HG03280 (cell line): ENCODE data around the gene HOXA10.

Experiments
- ATAC-seq: cut with Tn5 transposase; IDR thresholded peaks from one replicate; pipeline ENCODE4 v1.9.1; 2021; ENCODE audit warnings: mild to moderate bottlenecking, moderate library complexity; ENCODE audit not compliant: unreplicated experiment

The HOXA10 gene

DNA sequence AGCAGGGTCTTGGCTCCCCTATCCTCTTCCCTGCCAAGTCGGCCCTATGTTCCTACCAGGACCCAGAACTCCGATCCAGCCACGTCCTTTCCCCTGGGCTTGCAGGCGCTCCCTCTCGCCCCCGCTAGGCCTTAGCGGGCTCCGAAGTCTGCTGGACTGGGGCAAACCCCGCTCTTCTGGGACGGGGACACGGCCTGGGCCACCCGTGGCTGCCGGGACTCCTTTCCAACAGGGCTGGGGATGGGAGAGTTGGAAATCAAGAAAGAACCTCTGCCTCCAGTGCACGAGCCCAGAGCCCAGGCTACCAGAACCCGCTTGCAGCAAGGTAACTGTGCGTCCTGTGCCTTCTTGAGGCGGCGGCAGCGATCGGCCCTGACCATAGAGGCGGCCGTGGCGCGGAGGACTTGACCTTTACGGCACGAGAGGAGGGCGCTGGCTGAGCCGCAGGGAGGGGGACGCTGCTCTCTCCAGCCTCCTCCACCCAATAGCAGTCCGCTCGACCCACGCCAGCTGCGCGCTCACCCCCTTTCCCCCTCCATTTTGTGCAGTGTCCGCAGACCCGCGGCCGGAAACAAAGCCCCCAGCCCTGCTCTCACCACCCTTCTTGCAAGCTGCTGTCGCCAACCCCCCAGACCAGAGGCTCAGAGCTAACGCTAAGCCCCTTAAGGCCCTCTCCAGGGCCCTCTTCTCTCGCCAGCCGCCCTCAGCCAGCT lies 17.9 kb upstream of the HOXA10 start:
- no peak for ATAC-seq

- ATAC-seq: no peak
These were observed 17.1 kb upstream of the HOXA10 start for GRCh38 chr7:27191161-27191731.

- no peak for ATAC-seq
These were observed 16.1 kb upstream of the HOXA10 start for GRCh38 chr7:27189997-27190748.

- no peak for ATAC-seq
These were observed 15.3 kb upstream of the HOXA10 start for GRCh38 chr7:27189295-27189996.

GRCh38 chr7:27188386-27189294 lies 14.5 kb upstream of the HOXA10 start:
- ATAC-seq: no peak

GRCh38 chr7:27187475-27188385 lies 13.6 kb upstream of the HOXA10 start:
- no peak for ATAC-seq

DNA sequence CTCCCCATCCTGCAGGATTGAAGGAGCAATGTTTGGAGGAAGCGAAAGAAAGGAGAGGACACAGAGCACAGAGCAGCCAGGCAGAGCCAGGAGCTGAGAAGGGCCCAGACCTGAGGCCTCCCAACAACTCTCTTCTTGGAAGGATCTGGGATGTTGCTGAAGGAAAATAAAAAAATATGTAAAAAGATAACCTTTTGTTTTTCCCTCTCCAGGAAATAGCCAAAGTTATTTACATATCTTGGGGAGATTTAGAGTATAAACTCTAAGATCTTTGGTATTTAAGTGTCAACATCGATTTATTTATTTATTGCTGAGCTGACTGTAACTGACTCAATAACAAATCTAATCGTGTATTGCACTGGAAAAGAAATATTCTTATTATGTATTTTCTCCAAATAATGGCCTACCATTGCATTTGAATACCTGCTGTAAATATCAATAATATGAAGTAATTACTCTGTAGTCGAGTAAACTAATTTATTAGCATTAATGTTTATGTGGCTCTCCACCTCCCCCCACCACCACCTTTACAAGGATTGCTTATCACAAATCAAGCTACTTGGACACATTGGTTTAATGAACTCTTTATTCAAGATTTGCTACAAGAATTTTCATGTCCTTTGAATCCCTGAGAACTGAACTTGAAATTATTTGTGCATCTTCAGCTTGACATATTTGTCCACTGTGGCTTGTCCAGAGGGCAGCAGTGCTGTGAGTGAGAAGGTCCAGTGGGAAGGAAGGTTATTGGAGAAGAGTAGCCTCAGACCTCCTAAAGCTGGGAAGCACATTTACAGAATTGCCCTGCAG lies 12.8 kb upstream of the HOXA10 start:
- no peak for ATAC-seq

GRCh38 chr7:27185854-27186667 lies 11.9 kb upstream of the HOXA10 start:
- ATAC-seq: no peak

DNA sequence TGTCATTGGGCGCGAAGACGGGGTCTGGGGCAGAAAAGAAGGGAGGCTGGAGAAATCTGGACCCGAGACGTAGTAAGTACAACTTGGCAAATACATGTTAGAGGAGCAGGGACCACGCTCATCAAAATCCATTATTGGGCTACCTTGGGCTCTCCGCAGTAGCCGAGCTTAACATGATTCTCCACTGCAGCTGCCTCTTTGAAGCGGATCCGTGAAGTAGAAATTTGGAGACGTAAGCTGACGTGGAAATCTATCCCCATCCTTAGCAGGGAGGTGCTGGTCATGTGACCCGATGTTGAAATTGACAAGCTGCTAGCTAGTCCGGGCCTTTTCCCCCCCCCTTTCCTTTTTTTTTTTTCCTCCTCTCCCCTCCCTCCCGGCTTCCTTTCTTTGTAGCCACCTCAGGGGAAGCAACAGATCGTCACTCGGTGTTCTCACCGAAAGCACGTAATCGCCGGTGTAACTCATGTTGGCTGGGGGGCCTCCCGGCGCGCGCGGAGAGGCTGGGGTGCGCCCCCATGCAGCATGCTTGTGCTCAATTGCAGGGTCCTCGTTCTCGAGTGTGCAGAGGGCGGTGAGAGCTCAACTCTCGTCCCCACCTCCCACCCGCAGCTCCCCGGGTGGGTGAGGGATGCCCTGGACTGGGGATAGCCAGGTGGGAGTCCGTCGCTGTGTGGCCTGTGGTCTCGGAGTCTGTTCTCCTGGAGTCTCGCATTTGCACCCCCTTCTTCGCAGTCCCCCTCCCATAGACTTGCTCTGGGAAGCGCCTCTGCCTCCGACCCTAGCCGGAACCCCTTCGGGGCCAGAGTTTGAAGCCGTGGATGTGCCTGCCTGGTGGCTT lies 11.1 kb upstream of the HOXA10 start, which contains the start of gene HOXA11:
Gene HOXA11 (minus strand): TSS at position 220 of the 841 bp plus-strand sequence. CDS start 88 bp downstream, at position 132.
- ATAC-seq: no peak

DNA sequence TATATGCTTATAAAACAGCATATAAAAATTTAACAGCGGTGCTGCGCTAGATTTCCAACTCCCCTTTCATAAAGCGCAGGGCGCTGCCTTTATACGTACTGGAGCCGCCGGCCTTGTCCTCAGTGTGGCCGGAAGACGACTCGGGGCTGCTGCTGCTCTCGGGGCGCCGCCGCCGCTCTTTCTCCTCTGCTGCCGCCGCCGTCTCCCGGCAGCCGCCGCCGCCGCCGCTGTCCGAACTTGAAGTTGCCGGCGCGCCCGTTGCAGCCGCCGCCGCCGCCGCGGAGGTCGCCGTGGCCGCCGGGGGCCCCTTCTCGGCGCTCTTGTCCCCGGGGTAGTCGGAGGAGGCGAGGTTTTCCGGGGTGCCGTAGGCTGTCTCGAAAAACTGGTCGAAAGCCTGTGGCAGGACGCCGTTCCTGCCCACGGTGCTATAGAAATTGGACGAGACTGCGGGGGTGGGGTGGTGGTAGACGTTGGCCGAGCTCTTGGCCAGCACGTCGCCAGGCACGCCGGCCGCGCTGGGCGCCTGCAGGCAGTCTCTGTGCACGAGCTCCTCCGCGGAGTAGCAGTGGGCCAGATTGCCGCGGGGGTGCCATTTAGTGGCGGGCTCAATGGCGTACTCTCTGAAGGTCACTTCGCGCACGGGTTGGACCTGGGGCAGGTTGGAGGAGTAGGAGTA lies 10.4 kb upstream of the HOXA10 start:
- ATAC-seq: no peak

DNA sequence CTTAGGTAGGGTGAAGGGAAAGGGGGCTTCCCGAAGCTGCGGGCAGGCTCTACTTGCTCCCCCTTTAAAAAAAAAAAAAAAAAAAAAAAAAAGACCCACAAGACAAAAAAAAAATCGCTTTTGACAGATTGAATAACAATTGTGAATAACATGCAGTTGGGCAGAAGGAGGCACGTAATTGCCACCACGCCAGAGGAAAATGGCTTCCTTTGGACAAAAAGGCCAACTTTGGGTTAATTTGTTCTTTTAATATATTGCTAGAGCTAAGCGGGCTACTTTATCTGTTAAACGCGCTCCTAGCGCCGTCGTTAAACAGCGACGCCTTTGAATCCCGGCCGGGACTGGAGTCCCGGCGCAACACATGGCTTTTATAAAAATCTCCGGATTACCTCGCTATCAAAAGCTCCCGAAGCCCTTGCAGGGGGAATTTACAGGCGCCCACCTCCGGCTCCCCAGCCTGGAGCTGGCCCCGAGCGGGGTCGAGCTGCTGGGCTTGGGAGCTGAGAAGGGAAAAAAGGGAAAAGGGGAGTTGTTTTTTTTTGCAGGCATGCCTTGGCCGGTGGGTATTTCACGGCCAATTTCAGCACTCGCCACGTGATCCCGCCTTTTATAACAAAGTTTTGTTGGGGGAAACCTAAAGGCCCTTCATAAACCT lies 9.7 kb upstream of the HOXA10 start:
- no peak for ATAC-seq

DNA sequence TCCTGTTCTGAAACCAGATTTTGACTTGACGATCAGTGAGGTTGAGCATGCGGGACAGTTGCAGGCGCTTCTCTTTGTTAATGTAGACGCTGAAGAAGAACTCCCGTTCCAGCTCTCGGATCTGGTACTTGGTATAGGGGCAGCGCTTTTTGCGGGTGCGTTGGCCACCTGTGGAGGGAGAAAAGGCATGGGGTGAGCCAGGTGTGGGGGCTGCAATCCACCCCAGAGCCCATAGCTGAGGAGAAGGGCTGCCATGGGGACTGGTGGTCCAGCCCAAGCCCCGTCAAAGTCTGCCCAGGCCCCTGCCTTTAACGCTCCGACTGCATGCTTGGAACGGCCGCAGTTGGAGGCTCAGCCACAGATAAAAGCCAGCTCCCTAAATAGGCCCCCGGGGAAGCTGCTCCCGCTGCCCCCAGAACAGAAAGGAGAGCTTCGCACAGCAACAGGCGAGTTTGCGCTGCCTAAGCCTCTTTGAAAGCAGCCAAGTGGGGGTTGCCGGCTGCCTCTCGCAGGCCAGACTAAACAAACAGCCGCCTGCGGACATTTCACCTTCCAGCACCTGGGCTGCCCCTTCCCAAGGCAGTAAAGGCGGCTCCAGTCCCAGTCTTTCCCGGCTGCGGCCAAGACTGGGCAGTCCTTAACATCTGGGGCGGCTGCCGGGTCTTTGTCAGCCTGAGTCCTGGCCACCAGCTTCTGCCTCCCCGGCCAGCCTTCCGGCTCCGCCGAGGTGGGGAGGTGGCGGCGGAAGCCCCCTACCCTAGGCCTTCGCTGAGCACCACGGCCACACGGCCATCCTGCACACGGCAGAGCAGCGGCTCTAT lies 9.0 kb upstream of the HOXA10 start:
- no peak for ATAC-seq

GRCh38 chr7:27182285-27182841 lies 8.2 kb upstream of the HOXA10 start:
- ATAC-seq: no peak

DNA sequence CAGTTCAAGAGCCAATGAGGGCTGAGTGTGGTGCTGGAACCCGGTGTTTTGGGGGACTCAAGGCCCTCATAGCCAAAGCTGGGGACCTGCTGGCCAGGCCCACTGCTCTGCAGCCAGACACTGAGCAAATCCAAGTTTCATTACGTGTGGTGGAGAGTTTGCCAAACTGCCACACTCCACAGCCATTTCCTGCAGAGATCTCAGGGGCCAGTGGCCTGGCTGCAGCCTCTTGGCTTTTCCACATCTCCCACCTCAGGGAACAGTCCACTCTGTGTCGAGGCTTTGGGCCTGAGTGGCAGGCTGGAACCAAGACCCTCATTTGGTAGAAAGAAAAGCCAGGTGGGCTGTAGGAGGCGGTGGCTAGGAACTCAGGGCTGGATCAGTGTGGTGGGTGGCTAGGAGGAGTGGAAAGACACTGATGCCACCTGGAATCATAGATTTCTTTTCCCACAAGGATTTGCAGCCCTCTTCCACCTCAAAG lies 7.7 kb upstream of the HOXA10 start:
- no peak for ATAC-seq
